Measurements from ENCODE around the gene OTX1. TPM values are rescaled to one million over a fixed set of nuclear protein-coding genes. Genes with fewer than 3 reads are reported as not detected.

Gene OTX1
- total and polyA plus RNA-seq, 2 donors (not counting 1 experiment from before 2014, with no cell fraction given): not detected

- Mint-ChIP-seq H3K4me3 (no peak overlapping the region), H3K27ac (no peak overlapping the region), H3K27me3 (peaks cover 32% of the 10 kb centered on the region), H3K9me3 (ENCODE audit: insufficient read depth) (peaks cover 1% of the 10 kb centered on the region), H3K4me1 (no peaks in the 10 kb centered on the region)
- Histone ChIP-seq H3K9ac (ENCODE audit: low read length) (no peak overlapping the region), H3K27ac (ENCODE audit: low read length in 2 of 2) (no peak overlapping the region), H3K4me1 (ENCODE audit: control insufficient read depth in 2 of 2, insufficient read depth in 2 of 2, low read length in 2 of 2) (no peaks in the 10 kb centered on the region), H3K4me2 (replicated peaks; ENCODE audit: low read depth, low read length, poor library complexity, severe bottlenecking) (no peak overlapping the region), H3K36me3 (replicated peaks in 1 of 2; ENCODE audit: control extremely low read depth in 1 of 2, control insufficient read depth in 1 of 2, extremely low read depth in 1 of 2, insufficient read depth in 2 of 2, low read length in 1 of 2) (no peaks in the 10 kb centered on the region), H3K27me3 (replicated peaks in 1 of 4; ENCODE audit: control extremely low read depth in 1 of 4, control insufficient read depth in 3 of 4, insufficient read depth in 4 of 4, low read length in 3 of 4) (peaks cover 0 to 9% (median 2%) of the 10 kb centered on the region in 4 experiments), H3K4me3 (ENCODE audit: control extremely low read depth in 1 of 5, extremely low read depth in 1 of 5, insufficient read depth in 1 of 5, low read depth in 2 of 5, low read length in 4 of 5) (no peak overlapping the region), H4K20me1 (ENCODE audit: control insufficient read depth, insufficient read depth, low read length, poor library complexity, severe bottlenecking) (no peaks in the 10 kb centered on the region), H2AFZ (ENCODE audit: insufficient read depth, low read depth, low read length, poor library complexity, severe bottlenecking) (no peak overlapping the region), H3K9me3 (ENCODE audit: control extremely low read depth in 1 of 3, control insufficient read depth in 2 of 3, insufficient read depth in 1 of 3, low read length in 2 of 3) (peaks cover 0 to 4% (median 0%) of the 10 kb centered on the region in 3 donors), H3K79me2 (ENCODE audit: control insufficient read depth, insufficient read depth, low read length) (no peaks in the 10 kb centered on the region)
- intact Hi-C loops (cut with micrococcal nuclease): loop anchor here (10.0 kb wide), 1 partner anchor 786 kb away; no protein-coding TSS in a partner anchor
- ChIA-PET POLR2A (no interaction called here), CTCF (no interaction called here)
- ATAC-seq (ENCODE audit: low read depth) (no peak), DNase-seq (no peak)
- peak; percentile 31 for TF ChIP-seq CTCF (IDR thresholded peaks at IDR 0.05)
- no peak for TF ChIP-seq EZH2 (IDR thresholded peaks at IDR 0.05; ENCODE audit: borderline replicate concordance, insufficient read depth, low read depth, low read length, poor library complexity, severe bottlenecking)
- WGBS (ENCODE audit: insufficient coverage): no CpG with 5 or more reads among the region's 4 CpGs
These were observed 28.4 kb downstream of the OTX1 start for GRCh38 chr2:63078852-63079606.

- Histone ChIP-seq H3K9me3 (ENCODE audit: control extremely low read depth in 1 of 3, control insufficient read depth in 2 of 3, insufficient read depth in 1 of 3, low read length in 2 of 3) (peaks cover 0 to 4% (median 0%) of the 10 kb centered on the region in 3 donors), H2AFZ (ENCODE audit: insufficient read depth, low read depth, low read length, poor library complexity, severe bottlenecking) (no peak overlapping the region), H3K4me2 (replicated peaks; ENCODE audit: low read depth, low read length, poor library complexity, severe bottlenecking) (no peak overlapping the region), H3K27ac (ENCODE audit: low read length in 2 of 2) (no peak overlapping the region), H3K4me3 (ENCODE audit: control extremely low read depth in 1 of 5, extremely low read depth in 1 of 5, insufficient read depth in 1 of 5, low read depth in 2 of 5, low read length in 4 of 5) (no peak overlapping the region), H3K36me3 (replicated peaks in 1 of 2; ENCODE audit: control extremely low read depth in 1 of 2, control insufficient read depth in 1 of 2, extremely low read depth in 1 of 2, insufficient read depth in 2 of 2, low read length in 1 of 2) (no peaks in the 10 kb centered on the region), H3K9ac (ENCODE audit: low read length) (no peak overlapping the region), H3K27me3 (replicated peaks in 1 of 4; ENCODE audit: control extremely low read depth in 1 of 4, control insufficient read depth in 3 of 4, insufficient read depth in 4 of 4, low read length in 3 of 4) (peaks cover 0 to 9% (median 2%) of the 10 kb centered on the region in 4 experiments), H3K79me2 (ENCODE audit: control insufficient read depth, insufficient read depth, low read length) (no peaks in the 10 kb centered on the region), H3K4me1 (ENCODE audit: control insufficient read depth in 2 of 2, insufficient read depth in 2 of 2, low read length in 2 of 2) (no peaks in the 10 kb centered on the region), H4K20me1 (ENCODE audit: control insufficient read depth, insufficient read depth, low read length, poor library complexity, severe bottlenecking) (no peaks in the 10 kb centered on the region)
- ATAC-seq (ENCODE audit: low read depth): no peak
- H3K4me1 Mint-ChIP-seq: no peaks in the 10 kb centered on the region
- POLR2A ChIA-PET: no interaction called here
- no peak overlapping the region for H3K4me3 Mint-ChIP-seq
- intact Hi-C loops (cut with micrococcal nuclease): no loop called here
- CTCF ChIA-PET: no interaction called here
- peaks cover 25% of the 10 kb centered on the region for H3K27me3 Mint-ChIP-seq
- 90% methylated on average over 2 of the region's 4 CpGs for WGBS (ENCODE audit: insufficient coverage)
- TF ChIP-seq EZH2 (IDR thresholded peaks at IDR 0.05; ENCODE audit: borderline replicate concordance, insufficient read depth, low read depth, low read length, poor library complexity, severe bottlenecking) (no peak), CTCF (IDR thresholded peaks at IDR 0.05) (no peak)
- no peak for DNase-seq
- H3K9me3 Mint-ChIP-seq (ENCODE audit: insufficient read depth): peaks cover 1% of the 10 kb centered on the region
- H3K27ac Mint-ChIP-seq: no peak overlapping the region
These were observed 30.8 kb downstream of the OTX1 start for GRCh38 chr2:63081404-63081803.

Data from B cell (primary cell).